Measurements from ENCODE around the gene SUGP1.

SUGP1 gene

DNA sequence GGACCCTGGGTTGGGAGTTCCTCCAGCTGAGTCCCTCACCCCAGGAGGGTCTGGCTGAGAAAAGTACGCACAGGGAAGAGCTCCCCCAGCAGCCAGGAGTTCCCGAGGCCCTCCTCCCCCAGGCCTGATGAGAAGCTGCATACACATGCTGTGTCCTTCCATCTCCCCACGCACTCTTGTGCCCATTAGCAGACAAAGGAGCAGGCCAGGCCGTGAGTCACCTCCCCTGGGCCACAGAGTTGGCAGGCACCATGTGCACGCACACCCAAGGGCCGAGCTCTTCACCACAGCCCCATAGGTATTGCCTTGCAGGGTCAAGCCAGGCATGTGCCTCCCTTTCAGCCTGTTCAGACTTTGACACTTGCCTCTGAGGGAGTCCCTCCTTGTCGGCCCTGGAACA lies 17.8 kb upstream of the SUGP1 start:
- DNase-seq = no peak

GRCh38 chr19:19337120-19337519 lies 16.8 kb upstream of the SUGP1 start:
- no peak for DNase-seq

DNA sequence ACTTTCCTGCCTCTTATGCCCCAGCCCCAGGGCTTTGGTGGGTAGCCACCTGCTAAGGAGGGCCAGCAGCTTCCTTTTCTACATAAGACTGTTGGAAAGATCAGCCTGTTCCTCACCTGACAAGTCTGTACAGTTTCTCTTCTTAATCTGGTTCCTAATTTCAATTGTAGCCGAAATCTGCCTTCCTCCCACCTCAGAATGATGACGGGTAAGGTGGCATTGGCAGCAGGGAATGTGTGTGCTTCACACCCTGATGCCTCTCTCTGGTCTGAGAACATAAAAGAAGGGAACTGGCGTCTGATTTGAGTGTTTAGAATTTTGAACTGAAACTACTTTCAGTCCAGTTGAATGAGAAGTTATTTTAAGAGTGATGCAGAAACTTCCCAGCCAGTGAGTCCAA lies 16.3 kb upstream of the SUGP1 start:
- DNase-seq = no peak

DNA sequence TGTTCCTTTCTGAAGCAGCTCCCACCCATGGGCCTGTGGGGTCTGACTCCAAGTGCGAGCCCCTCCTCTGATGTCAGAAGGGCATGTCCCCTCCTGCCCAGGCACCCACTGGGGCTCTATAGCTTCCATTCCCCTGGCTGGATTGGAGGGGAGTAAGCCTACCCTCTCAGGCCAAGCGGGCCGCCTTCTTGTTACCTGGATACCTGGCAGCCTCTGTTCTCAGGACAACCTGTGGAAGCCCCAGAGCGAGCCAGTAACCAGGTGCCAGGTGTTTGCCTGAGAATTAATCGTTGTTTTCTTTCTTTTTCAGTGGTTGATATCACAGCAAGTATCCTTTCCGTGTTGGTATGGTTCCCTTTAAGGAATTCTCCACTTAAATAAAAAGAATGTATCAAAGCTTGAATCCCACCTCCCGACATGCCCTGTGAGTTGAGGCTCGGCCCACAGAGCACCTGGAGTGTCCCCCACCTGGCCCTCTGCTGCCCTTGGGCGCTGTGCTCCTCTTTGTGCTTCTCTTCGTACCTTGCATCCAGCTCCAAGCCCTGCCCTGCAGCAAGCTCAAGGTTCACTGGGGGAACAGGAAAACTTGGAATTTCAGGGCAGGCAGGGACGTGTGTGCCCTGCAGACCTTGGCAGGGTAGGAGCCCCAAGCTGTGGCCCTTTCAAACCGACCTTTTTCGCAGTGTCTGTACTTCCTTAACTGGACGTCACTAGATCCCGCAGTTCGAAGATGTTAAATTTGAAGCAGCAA lies 15.3 kb upstream of the SUGP1 start:
- no peak for DNase-seq

GRCh38 chr19:19334989-19335344 lies 14.7 kb upstream of the SUGP1 start:
- DNase-seq = no peak

DNA sequence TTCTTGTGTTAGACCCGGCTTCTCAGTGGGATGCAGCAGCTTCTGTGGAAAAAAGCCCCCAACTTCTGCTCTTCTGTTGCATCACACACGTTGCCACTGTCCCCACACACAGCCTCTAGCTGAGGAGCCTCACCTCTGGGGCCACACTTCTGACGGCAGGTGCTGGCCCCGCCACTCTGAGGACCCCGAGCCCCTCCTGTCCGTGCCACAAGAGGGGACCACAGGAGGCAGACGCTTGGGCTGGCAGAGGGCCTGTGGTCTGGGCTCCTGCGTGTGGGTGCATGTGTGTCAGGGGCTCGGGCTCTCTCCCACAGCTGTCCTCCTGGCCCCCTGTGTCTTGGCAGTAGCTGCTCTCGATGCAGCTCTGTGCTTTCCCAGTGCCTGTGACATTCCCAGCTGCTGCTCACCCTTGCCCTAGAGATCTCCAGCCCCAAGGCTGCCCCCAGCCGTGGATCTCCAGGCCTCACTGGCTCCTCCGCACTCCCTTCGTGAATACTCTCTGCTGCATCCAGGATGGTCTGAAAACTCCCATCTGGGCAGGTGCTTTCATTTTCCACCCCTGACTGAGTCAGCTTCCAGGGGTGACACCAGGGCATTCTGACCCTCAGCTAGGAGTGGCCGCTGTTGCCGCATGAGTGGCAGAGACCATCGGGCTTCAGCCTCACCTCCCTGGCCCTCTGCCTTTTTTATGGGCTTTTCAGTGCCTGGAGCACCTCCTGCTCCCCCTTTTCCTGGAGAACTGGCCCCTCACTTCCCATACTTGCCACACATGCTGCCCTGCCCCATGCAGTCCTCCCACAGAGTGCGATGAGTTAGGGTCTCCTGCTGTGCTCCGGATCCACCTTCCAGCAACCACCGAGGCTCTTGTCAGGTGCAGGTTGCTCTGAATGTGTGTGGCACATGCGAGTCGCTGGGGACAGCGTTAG lies 14.0 kb upstream of the SUGP1 start:
- no peak for DNase-seq

DNA sequence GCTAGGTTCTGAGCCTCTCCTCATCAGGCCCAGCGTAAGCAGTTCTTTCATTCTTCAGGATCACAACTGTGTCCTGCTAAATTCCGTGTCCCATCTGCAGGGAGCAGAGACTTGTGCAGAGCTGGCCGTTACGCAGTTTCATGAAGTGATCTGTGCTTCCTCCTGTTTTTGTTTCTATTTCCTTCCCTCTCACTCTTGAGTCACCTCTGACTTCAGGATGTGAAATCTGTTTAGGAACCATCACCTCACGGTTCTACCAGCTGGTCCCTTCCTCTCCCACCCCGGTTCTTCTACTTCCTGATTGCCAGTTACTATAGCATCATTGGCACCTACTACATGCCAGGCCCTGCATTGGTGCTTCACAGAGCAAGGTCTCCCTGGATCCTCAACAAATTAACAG lies 8.8 kb upstream of the SUGP1 start:
- DNase-seq = no peak

DNA sequence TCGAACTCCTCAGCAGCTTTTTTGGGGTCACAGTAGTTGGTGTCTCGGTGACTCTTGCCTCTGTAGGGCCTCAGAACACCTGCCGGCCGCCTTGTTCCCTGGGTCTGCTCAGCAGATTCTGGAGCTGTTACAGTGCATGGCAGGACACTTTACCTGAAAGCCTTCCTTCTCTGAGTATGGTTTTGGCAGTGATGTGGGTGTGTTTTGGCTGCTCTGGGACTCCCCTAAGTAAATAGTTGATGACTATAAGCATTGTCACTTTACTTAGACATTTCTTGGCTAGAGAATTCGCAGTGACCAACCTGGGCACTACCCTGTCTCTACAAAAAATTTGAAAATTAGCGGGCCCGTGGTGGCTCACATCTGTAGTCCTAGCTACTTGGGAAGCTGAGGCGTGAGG lies 7.4 kb upstream of the SUGP1 start:
- no peak for DNase-seq

- no peak for DNase-seq
Observed at GRCh38 chr19:19324059-19324770, 3.9 kb upstream of the SUGP1 start.

DNA sequence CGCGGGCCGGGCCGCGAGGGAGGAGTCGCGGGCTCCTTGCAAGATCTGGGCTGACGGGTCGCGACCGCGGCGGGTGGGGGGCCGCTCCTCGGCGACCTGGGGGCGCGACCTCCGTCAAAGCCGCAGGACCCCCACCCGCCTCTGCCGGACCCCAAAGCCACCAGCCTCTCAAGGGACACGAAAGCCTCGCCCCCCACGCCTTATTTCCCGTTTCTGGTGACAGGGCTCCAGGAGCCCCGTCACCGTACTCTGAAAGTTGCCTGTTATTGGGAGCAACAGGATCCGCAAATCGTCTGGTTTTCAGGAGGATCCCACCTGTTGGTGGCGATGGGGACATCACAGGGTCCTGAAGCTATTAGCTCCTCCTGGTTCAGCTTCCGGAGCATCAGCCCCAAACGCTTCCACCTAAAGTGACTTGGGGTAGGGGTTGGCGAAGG lies 850 bp upstream of the SUGP1 start:
- no peak for DNase-seq

DNA sequence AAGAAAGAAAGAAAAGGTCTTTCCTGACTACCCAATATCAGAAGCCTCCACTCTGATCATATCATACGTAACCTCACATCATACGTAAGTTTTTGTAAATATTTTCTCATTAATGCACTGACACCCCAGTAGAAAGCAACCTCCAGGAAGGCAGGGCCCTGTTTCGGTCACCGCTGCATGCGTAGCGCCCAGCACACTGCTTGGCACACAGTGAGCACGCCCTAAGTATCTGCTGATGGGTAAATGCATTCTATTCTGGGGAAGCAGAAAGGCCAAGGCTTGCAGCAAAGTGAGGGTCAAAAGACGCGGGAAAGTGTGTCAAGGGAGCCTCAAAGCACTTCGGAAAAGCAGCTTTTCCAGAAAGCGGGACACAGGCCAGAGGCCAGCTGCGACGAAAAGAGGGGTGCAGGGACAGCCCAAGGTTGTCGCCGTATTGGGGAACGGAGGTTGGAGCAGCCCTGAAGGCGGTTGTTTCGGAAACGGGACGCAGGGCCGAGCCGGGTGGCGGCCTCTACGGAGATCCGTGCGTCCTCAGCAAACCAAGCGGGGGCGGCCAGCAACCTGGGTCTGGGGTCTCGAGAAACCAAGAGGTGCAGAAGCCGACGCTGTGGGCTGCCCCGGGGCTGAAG lies 463 bp downstream of the SUGP1 start:
- peak; percentile 14 for DNase-seq

DNA sequence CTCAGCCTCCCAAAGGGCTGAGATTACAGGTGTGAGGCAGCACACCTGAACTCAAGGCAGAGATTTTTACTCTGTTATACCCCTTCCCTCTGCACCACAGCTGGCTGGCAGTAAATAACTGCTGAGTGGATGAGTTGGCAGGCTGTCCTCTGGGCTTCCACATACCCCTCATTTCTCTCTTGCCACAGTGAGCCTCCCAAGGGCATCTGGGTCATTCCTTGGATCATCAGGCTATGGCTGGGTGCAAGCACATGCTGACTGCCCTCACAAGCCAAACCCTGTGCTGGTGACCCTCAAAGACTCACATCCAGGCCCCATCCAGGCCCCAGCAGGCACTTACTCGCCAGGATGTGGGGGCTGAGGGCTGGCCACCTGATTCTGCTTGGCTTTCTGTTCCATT lies 4.2 kb downstream of the SUGP1 start:
- no peak for DNase-seq

- DNase-seq = no peak
Observed at GRCh38 chr19:19315444-19315843, 4.9 kb downstream of the SUGP1 start.

GRCh38 chr19:19308373-19308772 lies 11.9 kb downstream of the SUGP1 start:
- no peak for DNase-seq

DNA sequence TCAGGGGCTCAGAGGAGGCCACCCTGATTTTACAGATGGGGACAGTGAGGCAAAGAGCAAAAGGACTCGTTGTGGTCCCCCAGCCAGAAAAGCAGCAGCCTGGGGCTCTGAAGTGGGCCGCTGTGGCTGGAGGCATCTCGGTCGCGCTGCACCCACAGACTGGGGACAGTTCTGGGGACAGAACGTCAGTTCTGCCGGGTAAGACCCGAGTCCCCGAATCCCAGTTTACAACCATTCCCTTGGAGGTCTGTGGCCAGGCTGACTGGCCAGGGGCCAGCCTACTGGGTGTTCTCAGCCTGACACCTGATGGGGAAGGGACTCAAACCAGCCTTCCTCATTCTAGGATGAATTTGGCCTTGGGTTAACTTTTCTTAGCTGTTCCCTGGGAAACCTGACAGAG lies 14.1 kb downstream of the SUGP1 start:
- DNase-seq = no peak

DNA sequence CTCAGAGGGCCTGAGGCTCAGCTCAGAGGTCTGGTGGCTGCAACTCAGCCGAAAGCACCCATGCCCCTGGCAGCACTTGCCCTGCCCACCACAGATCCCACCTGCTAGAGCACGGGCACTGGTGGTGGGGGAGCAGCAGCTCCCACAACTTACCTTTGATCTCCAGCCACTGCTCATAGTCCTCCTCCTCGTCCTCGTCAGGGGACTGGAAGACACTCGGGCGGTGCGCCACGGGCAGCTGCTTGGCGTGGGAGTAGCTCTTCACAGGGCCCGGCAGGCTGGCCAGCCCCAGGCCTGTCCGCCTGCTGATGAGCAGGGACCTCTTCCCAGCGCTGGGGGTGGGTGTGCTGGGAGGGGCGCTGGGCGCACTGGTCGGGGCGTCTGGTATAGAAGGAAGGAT lies 14.6 kb downstream of the SUGP1 start:
- no peak for DNase-seq

DNA sequence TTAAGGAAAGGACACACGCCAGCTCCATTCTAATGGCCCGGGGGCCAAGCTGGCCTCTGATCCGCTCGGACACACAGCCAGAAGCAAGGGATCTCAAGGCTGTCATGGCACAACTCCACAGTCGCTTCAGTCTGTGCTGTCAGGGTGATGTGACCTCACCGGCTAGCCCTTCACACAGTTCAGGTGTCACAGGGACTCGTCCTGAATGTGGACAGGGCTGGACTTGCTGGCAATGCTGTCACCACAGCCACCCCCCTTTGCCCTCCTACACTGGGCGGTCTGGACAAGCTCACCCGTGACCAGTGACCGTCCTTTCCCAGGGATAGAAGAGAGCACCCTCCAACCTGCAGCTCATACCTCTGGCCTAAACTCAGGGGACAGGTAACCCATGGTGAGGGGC lies 15.2 kb downstream of the SUGP1 start:
- DNase-seq = no peak

- no peak for DNase-seq
Observed at GRCh38 chr19:19304186-19304965, 15.9 kb downstream of the SUGP1 start.

DNA sequence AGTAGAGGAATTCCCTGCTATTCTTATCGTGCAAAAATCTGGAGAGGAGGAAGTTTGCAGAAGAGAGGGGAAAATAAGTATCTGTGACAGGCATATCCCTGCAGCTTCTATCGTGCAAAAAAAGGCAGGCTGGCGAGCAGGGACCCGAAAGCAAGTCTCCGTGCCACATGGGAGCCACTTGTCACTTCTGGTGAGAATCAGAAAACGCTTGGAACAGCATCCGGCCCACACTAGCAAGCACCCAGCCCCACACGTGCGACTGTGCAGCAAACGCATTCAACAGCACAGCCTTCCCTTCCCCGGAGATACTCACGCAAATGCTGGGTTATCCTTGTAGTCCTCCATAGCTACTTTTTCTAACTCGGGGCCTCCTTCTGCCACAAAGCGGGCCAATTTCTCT lies 16.9 kb downstream of the SUGP1 start:
- DNase-seq = no peak

GRCh38 chr19:19300613-19301012 lies 19.7 kb downstream of the SUGP1 start:
- no peak for DNase-seq

DNA sequence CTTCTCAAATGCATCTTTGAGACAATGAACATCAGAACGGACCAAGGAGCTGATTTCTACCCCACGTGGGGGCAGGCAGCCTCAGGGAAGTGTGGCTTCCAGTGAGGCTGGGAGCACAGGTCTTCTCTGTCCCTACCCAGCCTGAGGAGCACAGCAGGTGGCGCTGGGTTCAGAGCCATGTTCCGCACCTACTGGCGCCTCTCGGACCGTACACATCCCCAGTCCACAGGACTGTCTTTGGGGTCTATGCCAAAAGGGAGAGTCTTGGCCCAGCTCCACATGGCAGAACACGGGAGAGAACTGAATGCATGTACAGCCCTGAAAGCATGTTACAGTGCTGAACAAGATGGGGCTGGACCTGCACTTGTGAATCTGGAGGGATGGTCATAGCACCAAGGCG lies 22.6 kb downstream of the SUGP1 start:
- no peak for DNase-seq

- no peak for DNase-seq
Observed at GRCh38 chr19:19296953-19297689, 23.2 kb downstream of the SUGP1 start.
